WTC11 (cell line): Measurements from ENCODE around the gene LIFR. TPM values are rescaled to one million over a fixed set of nuclear protein-coding genes. Genes with fewer than 3 reads are reported as not detected.

Experiments used
- ATAC-seq: fragments of 200-7000 bp; cut with Tn5 transposase; 2 replicates; pipeline ENCODE4 v1.10.0; 2021; ENCODE audit warnings: mild to moderate bottlenecking, moderate library complexity
- CTCF ChIA-PET: fragments of 300-600 bp; sonication (Branson Sonifier 250); formaldehyde crosslinking; loops from one replicate; lab custom pipeline; 2021; ENCODE audit warnings: antibody characterized with exemption; lab: Charles Lee
- POLR2A ChIA-PET: fragments of 350-600 bp; sonication (Branson Sonifier 250); formaldehyde crosslinking; loops from one replicate; lab custom pipeline; 2021; ENCODE audit warnings: antibody characterized with exemption; lab: Charles Lee
- DNase-seq: peaks from one replicate; pipeline ENCODE4 v3.0.0; 2021; ENCODE audit warnings: low spot score
- H3K27ac Mint-ChIP-seq: 2 replicates; pipeline ENCODE4 v1.8.0; 2021; ENCODE audit warnings: mixed read lengths
- H3K27me3 Mint-ChIP-seq: 2 replicates; pipeline ENCODE4 v1.8.0; 2021; ENCODE audit warnings: low read depth, mild to moderate bottlenecking, moderate library complexity, mixed read lengths
- H3K36me3 Mint-ChIP-seq: 2 replicates; pipeline ENCODE4 v1.8.0; 2021; ENCODE audit warnings: mixed read lengths
- H3K4me1 Mint-ChIP-seq: 2 replicates; pipeline ENCODE4 v1.8.0; 2022; ENCODE audit warnings: mixed read lengths
- H3K4me3 Mint-ChIP-seq: 2 replicates; pipeline ENCODE4 v1.8.0; 2021; ENCODE audit warnings: mild to moderate bottlenecking, moderate library complexity, mixed read lengths
- H3K9me3 Mint-ChIP-seq: 2 replicates; pipeline ENCODE4 v1.8.0; 2021; ENCODE audit warnings: mixed read lengths
- ATF1 ChIP-seq: sonication (generic); formaldehyde crosslinking; IDR thresholded peaks from 2 replicates; pipeline ENCODE4 v1.8.1; 2023; ENCODE audit warnings: mild to moderate bottlenecking, moderate library complexity, missing genetic modification reagents
- ATF2 ChIP-seq: sonication (generic); formaldehyde crosslinking; IDR thresholded peaks from 2 replicates; pipeline ENCODE4 v1.8.1; 2022; ENCODE audit warnings: low read depth, missing genetic modification reagents, borderline replicate concordance
- ESRRA ChIP-seq: sonication (generic); formaldehyde crosslinking; IDR thresholded peaks from 2 replicates; pipeline ENCODE4 v1.8.1; 2022; ENCODE audit warnings: mild to moderate bottlenecking, missing genetic modification reagents, borderline replicate concordance
- GTF2I ChIP-seq: fragments of 250-450 bp; sonication (Bioruptor Pico); conservative IDR thresholded peaks from 2 replicates; pipeline ENCODE4 v1.4.0; 2021; ENCODE audit warnings: mild to moderate bottlenecking
- HMGXB4 ChIP-seq: sonication (generic); formaldehyde crosslinking; IDR thresholded peaks from 2 replicates; pipeline ENCODE4 v1.8.1; 2023; ENCODE audit warnings: mild to moderate bottlenecking, moderate library complexity, missing genetic modification reagents
- JUN ChIP-seq: sonication (generic); formaldehyde crosslinking; IDR thresholded peaks from 2 replicates; pipeline ENCODE4 v1.8.0; 2023; ENCODE audit warnings: mild to moderate bottlenecking, missing genetic modification reagents
- MAX ChIP-seq: sonication (generic); formaldehyde crosslinking; IDR thresholded peaks from 2 replicates; pipeline ENCODE4 v1.8.0; 2022; ENCODE audit warnings: mild to moderate bottlenecking, missing genetic modification reagents
- MYBL2 ChIP-seq: sonication (generic); formaldehyde crosslinking; IDR thresholded peaks from 2 replicates; pipeline ENCODE4 v1.8.1; 2023; ENCODE audit warnings: mild to moderate bottlenecking, moderate library complexity, missing genetic modification reagents
- NFATC4 ChIP-seq: fragments of 250-450 bp; sonication (Bioruptor Pico); IDR thresholded peaks from 2 replicates; pipeline ENCODE4 v1.9.0; 2021; ENCODE audit warnings: mild to moderate bottlenecking
- NFYB ChIP-seq: sonication (generic); formaldehyde crosslinking; conservative IDR thresholded peaks from 2 replicates; pipeline ENCODE4 v1.8.0; 2022; ENCODE audit warnings: low read depth, missing genetic modification reagents
- NR2C2 ChIP-seq: sonication (generic); formaldehyde crosslinking; IDR thresholded peaks from 2 replicates; pipeline ENCODE4 v1.8.0; 2022; ENCODE audit warnings: mild to moderate bottlenecking, missing genetic modification reagents
- SOX15 ChIP-seq: fragments of 250-450 bp; sonication (Bioruptor Pico); IDR thresholded peaks from 2 replicates; pipeline ENCODE4 v1.9.0; 2021; ENCODE audit warnings: mild to moderate bottlenecking
- STAT6 ChIP-seq: sonication (generic); formaldehyde crosslinking; conservative IDR thresholded peaks from 2 replicates; pipeline ENCODE4 v1.8.1; 2023; ENCODE audit warnings: mild to moderate bottlenecking, low read depth, missing genetic modification reagents, moderate library complexity
- TEAD1 ChIP-seq: sonication (generic); formaldehyde crosslinking; IDR thresholded peaks from 2 replicates; pipeline ENCODE4 v1.8.0; 2022; ENCODE audit warnings: mild to moderate bottlenecking, missing genetic modification reagents
- TP53 ChIP-seq: sonication (generic); formaldehyde crosslinking; IDR thresholded peaks from 2 replicates; pipeline ENCODE4 v1.8.1; 2023; ENCODE audit warnings: mild to moderate bottlenecking, missing genetic modification reagents
- ZBTB21 ChIP-seq: sonication (generic); formaldehyde crosslinking; IDR thresholded peaks from 2 replicates; pipeline ENCODE4 v1.8.1; 2023; ENCODE audit warnings: mild to moderate bottlenecking, missing genetic modification reagents, borderline replicate concordance
- ZNF396 ChIP-seq: fragments of 250-450 bp; sonication (Bioruptor Pico); IDR thresholded peaks from 2 replicates; pipeline ENCODE4 v1.8.0; 2021; ENCODE audit warnings: mild to moderate bottlenecking, moderate library complexity, borderline replicate concordance
- ZNF423 ChIP-seq: fragments of 250-450 bp; sonication (Bioruptor Pico); IDR thresholded peaks from 2 replicates; pipeline ENCODE4 v2.1.2; 2022; ENCODE audit warnings: mild to moderate bottlenecking, moderate library complexity
- total RNA-seq: library from RNA; stranded (reverse); gene quantifications from 3 replicates; pipeline ENCODE4 v1.2.3, GENCODE V29; 2021
- TF ChIP-seq, protein P1 (sequence below): sonication (generic); formaldehyde crosslinking; IDR thresholded peaks from 2 replicates; pipeline ENCODE4 v1.8.0; 2023; ENCODE audit warnings: missing genetic modification reagents, mild to moderate bottlenecking, borderline replicate concordance
- TF ChIP-seq, protein P2 (sequence below): fragments of 250-450 bp; sonication (Bioruptor Pico); IDR thresholded peaks from 2 replicates; pipeline ENCODE4 v1.9.0; 2021; ENCODE audit warnings: moderate library complexity, mild to moderate bottlenecking, inconsistent platforms, borderline replicate concordance
- TF ChIP-seq, protein P3 (sequence below): sonication (generic); formaldehyde crosslinking; conservative IDR thresholded peaks from 2 replicates; pipeline ENCODE4 v1.8.1; 2022; ENCODE audit warnings: mild to moderate bottlenecking, missing genetic modification reagents

The LIFR gene
- total RNA-seq, 1 experiment from 2014 or later, result 14.4 TPM

GRCh38 chr5:38557792-38558191 is 1.3 kb upstream of the LIFR start (continued):
- no peak for TF ChIP-seq STAT6 (CRISPR knock-in tag)

DNA sequence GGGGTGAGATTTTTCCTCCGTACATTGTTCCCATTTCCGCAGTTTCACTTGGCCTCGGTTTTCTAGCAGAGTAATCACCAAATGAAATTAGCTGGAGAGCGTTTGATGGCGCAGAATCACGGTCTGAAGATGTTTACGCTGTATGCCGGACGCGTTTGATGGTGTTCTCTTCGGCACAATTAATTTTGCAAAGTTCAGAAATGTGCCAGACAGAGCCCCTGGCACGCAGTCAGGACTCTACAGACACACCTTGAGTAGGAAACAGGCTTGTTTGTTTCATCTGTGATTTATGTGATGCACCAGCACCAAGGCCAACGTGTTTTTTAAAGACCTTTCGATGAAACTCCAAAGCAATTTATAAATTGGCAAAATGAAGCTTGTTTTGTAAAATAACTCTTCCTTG is 863 bp upstream of the LIFR start:
- peak overlapping the region; percentile 85 for H3K4me3 Mint-ChIP-seq
- no peaks in the 10 kb centered on the region for H3K9me3 Mint-ChIP-seq
- CTCF ChIA-PET, result interaction anchor here (1.3 kb wide), 2 partner anchors 116 to 253 kb away, joined by 3 to 5 read pairs; no protein-coding TSS in a partner anchor
- POLR2A ChIA-PET, result no interaction called here
- ATAC-seq, result no peak
- H3K4me1 Mint-ChIP-seq, result peaks cover 35% of the 10 kb centered on the region
- no peaks in the 10 kb centered on the region for H3K36me3 Mint-ChIP-seq
- TF ChIP-seq ATF2, result no peak
- 0 out of 2 replicates have a peak, but pooled peaks have one; percentile 1 for TF ChIP-seq MYBL2 (CRISPR knock-in tag)
- peaks cover 7% of the 10 kb centered on the region for H3K27me3 Mint-ChIP-seq
- no peak overlapping the region for H3K27ac Mint-ChIP-seq
- no peak for DNase-seq

GRCh38 chr5:38556088-38556598 is 303 bp downstream of the LIFR start:
- Mint-ChIP-seq H3K4me3 (peak overlapping the region; percentile 95), H3K27me3 (peaks cover 7% of the 10 kb centered on the region), H3K9me3 (no peaks in the 10 kb centered on the region), H3K4me1 (peaks cover 42% of the 10 kb centered on the region), H3K27ac (no peak overlapping the region), H3K36me3 (no peaks in the 10 kb centered on the region)
- POLR2A ChIA-PET, result no interaction called here
- peak; percentile 53 for ATAC-seq
- CTCF ChIA-PET, result interaction anchor here (1.6 to 4.2 kb wide), 2 partner anchors 115 to 254 kb away, joined by 3 to 36 read pairs; no protein-coding TSS in a partner anchor
- no peak for DNase-seq
- TF ChIP-seq GTF2I (no peak), ZNF423 (CRISPR knock-in tag) (0 out of 2 replicates have a peak, but pooled peaks have one; percentile 41), ZBTB21 (no peak), SOX15 (no peak), ESRRA (CRISPR knock-in tag) (no peak), JUN (CRISPR knock-in tag) (no peak), ATF1 (CRISPR knock-in tag) (no peak), NFATC4 (no peak), NR2C2 (CRISPR knock-in tag) (no peak), ZNF396 (CRISPR knock-in tag) (no peak), NFYB (CRISPR knock-in tag) (no peak), MAX (no peak), HMGXB4 (CRISPR knock-in tag) (peak; percentile 23; the same call in 1 of the 2 replicates), TEAD1 (CRISPR knock-in tag) (no peak), TP53 (CRISPR knock-in tag) (peak; percentile 62; the same call in 1 of the 2 replicates)
- TF ChIP-seq, protein P1, sequence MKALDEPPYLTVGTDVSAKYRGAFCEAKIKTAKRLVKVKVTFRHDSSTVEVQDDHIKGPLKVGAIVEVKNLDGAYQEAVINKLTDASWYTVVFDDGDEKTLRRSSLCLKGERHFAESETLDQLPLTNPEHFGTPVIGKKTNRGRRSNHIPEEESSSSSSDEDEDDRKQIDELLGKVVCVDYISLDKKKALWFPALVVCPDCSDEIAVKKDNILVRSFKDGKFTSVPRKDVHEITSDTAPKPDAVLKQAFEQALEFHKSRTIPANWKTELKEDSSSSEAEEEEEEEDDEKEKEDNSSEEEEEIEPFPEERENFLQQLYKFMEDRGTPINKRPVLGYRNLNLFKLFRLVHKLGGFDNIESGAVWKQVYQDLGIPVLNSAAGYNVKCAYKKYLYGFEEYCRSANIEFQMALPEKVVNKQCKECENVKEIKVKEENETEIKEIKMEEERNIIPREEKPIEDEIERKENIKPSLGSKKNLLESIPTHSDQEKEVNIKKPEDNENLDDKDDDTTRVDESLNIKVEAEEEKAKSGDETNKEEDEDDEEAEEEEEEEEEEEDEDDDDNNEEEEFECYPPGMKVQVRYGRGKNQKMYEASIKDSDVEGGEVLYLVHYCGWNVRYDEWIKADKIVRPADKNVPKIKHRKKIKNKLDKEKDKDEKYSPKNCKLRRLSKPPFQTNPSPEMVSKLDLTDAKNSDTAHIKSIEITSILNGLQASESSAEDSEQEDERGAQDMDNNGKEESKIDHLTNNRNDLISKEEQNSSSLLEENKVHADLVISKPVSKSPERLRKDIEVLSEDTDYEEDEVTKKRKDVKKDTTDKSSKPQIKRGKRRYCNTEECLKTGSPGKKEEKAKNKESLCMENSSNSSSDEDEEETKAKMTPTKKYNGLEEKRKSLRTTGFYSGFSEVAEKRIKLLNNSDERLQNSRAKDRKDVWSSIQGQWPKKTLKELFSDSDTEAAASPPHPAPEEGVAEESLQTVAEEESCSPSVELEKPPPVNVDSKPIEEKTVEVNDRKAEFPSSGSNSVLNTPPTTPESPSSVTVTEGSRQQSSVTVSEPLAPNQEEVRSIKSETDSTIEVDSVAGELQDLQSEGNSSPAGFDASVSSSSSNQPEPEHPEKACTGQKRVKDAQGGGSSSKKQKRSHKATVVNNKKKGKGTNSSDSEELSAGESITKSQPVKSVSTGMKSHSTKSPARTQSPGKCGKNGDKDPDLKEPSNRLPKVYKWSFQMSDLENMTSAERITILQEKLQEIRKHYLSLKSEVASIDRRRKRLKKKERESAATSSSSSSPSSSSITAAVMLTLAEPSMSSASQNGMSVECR (CRISPR knock-in tag), result no peak
- TF ChIP-seq, protein P2, sequence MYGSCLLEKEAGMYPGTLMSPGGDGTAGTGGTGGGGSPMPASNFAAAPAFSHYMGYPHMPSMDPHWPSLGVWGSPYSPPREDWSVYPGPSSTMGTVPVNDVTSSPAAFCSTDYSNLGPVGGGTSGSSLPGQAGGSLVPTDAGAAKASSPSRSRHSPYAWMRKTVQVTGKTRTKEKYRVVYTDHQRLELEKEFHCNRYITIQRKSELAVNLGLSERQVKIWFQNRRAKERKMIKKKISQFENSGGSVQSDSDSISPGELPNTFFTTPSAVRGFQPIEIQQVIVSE, result no peak
- TF ChIP-seq, protein P3, sequence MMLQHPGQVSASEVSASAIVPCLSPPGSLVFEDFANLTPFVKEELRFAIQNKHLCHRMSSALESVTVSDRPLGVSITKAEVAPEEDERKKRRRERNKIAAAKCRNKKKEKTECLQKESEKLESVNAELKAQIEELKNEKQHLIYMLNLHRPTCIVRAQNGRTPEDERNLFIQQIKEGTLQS (CRISPR knock-in tag), result no peak
